GM19238 (cell line): Measurements from ENCODE around the gene ABCD3.
"Not testable (repeated sequence)": the region's sequence is repeated elsewhere in the genome, so short reads cannot be mapped to it uniquely, and the experiment has no call there.

Source experiments
- DNase-seq: peaks from one replicate; pipeline ENCODE4 v3.0.0; 2011; ENCODE audit warnings: low spot score; ENCODE audit not compliant: insufficient read length

Gene ABCD3

DNA sequence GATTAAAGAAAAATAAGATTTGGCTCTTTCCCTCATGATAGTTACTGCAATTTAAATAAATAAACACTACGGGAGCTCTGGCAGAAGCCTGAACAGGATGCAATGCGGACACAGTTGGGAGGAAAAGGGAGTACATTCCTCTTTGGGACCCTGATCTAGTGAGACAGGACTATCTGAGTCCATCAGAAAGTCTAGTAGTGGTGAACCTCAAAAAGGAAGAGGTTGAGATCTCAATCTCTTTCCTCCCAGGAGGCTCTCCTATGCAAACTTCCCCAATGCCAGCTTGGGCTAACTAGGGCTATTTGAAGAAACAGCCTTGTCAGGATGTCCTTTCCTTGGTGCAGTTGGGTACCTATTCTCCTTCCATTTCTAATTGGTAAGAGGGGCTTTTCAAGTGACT, 4.9 kb upstream of the ABCD3 start:
- no peak for DNase-seq

GRCh38 chr1:94416901-94417727, 1.1 kb upstream of the ABCD3 start:
- no peak for DNase-seq

GRCh38 chr1:94417728-94417977, 536 bp upstream of the ABCD3 start:
- DNase-seq = no peak

DNA sequence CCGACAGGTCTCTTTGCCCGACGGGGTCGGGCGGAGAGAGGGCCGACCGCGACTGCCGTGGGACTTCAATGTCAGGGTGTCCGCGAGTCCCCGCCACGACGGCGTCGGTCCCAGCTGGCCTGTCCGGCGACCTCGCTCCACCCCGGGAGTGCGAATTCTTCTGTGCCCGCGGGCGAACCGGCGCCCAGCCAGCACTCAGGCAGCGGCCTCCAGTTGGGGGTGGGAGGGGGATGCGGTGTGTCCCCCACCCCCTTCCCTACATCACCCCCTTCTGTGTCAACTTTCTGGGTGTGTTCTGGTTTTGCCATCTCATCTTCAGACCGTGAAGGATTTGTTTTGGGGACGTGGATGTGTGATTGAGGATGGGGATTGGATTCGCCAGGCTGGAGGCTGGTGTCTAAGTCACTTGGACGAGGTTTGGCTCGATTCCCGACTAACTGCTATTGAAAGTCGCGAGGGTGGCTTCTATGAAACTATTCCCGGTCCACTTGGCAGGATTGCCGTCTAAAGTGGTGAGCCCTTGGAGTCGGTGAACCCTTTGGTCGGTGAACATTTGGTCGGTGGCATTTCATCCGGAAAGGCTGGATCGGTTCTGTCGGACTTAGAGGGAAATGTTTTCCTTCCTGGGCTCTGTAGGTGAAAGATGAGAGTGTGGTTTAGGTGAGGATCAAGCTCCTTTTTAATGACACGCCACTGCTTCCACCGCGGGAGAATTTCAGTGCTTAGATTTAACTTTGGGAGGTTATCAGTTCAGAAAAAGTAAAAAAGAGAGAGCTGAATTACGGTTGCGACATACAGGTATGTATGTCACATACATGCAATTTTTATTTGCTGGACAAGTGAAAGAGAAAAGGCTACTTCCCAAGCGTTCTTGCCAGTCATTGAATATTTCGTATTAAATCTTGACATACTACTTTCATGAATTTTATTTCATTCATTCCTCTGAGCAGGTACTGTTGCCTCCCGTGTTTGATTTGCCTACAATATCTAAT, 771 bp downstream of the ABCD3 start:
- DNase-seq = no peak

GRCh38 chr1:94422115-94422820, 4.1 kb downstream of the ABCD3 start:
- no peak for DNase-seq

DNA sequence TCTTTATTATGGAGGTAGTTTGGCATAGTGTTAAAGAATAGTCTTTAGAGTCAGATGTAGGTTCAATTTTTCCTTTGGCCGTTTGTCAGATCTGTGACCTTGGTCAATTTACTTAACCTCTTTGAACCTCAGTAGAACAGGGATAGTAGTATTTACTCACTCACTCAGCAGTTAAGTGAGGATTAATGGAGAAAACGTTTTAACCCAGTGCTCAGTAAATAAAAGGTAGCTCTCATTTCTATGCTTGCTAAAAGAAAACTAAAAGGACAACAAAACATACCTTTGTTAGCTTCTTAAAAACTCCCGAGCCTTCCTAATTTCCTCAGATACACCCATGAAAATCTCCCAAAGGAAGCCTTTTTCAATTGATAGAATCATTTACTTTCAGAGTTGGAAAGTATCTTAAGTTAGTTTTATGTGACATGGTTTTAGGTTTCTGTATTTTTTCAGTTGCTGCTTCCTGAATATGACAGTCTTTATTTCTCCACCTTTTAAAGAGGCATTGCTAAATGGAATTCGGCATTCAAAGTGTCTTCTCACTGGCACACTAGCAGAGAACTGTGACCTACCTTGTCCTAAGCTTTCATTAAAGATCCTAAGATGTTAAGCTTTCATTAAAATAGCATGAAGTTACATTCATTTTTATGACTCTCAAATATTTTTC, 7.8 kb downstream of the ABCD3 start:
- DNase-seq = no peak

- not testable (repeated sequence) for DNase-seq
These were observed 8.3 kb downstream of the ABCD3 start for GRCh38 chr1:94426485-94426870.

GRCh38 chr1:94428441-94428840, 10.3 kb downstream of the ABCD3 start:
- DNase-seq = no peak

- not testable (repeated sequence) for DNase-seq
These were observed 10.8 kb downstream of the ABCD3 start for GRCh38 chr1:94428927-94429528.

- DNase-seq = not testable (repeated sequence)
These were observed 11.9 kb downstream of the ABCD3 start for GRCh38 chr1:94430066-94430465.

DNA sequence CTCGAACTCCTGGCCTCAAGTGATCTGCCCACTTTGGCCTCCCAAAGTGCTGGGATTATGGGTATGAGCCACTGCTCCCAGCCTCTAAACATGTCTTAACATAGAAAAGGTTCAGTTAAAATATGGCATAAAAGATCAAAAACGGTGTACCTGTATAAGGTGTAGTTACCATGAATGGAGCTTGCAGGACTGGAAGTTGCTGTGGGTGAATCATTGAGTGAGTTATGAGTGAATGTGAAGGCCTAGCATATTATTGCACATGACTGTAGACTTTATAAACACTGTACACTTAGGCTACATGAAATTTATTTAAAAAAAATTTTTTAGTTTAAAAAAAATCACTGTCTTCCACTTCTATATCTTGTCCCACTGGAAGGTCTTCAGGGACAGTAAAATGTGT, 15.7 kb downstream of the ABCD3 start:
- DNase-seq = no peak

DNA sequence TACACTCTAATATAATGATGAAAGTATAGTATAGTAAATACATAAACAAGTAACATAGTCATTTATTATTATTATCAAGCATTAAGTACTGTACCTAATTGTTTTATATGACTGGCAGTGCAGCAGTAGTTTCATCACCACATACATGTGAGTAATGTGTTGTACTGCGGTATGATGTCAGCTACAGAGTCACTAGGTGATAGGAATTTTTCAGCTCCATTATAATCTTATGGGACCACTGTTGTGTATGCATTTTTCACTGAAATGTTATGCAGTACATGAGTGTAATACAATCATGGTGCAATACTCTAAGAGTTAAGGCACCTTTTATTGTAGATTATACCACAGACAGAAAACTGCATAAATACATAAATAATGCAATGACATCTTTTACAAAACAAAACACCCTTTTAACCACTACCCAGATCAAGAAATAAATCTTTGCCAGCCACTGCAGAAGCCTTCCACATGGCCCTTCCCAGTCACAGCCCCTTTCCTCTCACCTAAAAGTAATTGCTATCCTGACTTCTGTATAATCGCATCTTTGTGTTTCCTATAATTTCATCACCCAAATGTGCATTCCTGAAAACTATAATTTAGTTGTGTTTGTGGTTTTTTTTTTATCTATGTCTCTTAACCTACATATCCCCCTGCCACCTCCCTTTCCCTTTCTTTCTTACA, 16.3 kb downstream of the ABCD3 start:
- DNase-seq = no peak

DNA sequence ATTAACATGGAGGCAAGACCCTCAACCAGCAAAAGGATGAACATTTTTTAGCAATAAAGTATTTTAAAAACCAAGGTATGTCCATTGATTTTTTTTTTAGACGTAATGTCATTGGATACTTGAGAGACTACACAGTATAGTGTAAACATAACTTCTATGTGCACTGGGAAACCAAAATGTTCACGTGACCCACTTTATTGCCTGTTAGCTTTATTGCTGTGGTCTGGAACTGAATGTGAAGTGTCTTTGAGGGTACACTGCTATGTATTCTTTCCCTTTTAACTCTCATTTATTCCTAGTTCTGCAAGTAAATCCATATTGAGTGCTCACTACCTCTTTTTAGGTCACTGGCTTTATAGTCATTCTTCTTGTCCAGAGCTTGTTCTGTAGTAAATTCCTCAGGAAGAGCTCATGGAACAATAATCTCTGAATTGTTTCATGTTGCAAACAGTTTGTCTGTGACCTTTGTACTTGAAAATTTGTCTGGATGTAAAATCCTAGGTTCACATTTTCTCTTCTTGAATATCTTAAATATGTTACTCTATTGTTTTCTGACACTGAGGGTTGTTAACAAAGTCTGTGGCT, 20.6 kb downstream of the ABCD3 start:
- no peak for DNase-seq

GRCh38 chr1:94440088-94440487, 21.9 kb downstream of the ABCD3 start:
- no peak for DNase-seq

DNA sequence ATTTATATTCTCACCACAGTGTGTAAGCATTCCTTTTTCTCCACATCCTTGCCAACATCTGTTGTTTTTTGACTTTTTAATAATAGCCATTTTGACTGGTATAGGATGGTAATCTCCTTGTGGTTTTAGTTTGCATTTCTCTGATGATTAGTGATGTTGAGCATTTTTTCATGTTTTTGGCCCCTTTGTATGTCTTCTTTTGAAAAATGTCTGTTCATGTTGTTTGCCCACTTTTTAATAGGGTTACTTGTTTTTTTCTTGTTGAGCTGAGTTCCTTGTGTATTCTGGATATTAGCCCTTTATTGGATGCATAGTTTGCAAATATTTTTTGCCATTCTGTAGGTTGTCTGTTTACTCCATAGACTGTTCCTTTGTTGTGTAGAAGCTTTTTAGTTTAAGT, 24.9 kb downstream of the ABCD3 start:
- DNase-seq = not testable (repeated sequence)

DNA sequence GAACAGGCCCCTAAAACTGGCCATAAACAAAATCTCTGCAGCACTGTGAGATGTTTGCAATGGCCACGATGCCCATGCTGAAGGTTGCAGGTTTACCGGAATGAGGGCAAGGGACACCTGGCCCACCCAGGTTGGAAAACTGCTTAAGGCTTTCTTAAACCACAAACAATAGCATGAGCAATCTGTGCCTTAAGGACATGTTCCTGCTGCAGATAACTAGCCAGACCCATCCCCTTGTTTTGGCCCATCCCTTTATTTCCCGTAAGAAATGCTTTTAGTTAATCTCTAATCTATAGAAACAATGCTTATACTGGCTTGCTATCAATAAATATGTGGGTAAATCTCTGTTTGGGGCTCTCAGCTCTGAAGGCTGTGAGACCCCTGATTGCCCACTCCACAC, 26.6 kb downstream of the ABCD3 start:
- DNase-seq = not testable (repeated sequence)

GRCh38 chr1:94445733-94446132, 27.5 kb downstream of the ABCD3 start:
- DNase-seq = not testable (repeated sequence)

DNA sequence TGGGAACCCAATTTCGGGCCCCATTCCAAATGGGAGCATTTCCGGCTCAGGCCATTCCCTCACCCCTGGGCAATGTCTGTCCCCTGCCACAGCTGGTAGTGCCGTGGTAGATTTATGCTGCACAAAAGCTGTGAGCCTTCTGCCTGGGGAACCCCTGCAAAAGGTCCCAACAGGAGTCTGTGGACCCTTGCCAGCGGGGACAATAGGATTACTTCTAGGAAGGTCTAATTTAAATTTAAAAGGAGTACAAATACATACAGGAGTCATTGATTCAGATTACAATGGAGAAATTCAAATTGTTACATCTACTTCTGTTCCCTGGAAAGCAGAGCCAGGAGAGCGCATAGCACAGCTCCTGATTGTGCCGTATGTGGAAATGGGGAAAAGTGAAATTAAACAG, 28.0 kb downstream of the ABCD3 start:
- not testable (repeated sequence) for DNase-seq

DNA sequence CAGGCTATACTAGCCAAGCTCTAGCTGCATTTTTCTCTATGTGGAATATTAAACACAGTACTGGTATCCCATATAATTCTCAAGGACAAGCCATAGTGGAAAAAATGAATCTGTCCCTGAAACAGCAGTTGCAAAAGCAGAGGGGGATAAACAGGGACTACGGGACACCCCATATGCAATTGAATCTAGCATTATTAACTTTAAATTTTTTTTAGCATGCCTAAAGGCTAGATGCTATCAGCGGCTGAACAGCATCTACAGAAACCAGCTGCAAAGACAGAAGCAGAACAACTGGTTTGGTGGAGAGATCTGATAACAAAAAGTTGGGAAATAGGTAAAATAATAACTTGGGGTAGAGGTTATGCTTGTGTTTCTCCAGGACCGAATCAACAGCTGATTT, 30.6 kb downstream of the ABCD3 start:
- not testable (repeated sequence) for DNase-seq

- no peak for DNase-seq
These were observed 38.5 kb downstream of the ABCD3 start for GRCh38 chr1:94456736-94457135.
